Stimulated activated CD8-positive, alpha-beta memory T cell treated with anti-CD3 and anti-CD28 coated beads, Interleukin-7, amount 100 ng/mL, for 1 hour (primary cell): ENCODE results near the gene RNF138.
"Not testable (repeated sequence)": the region's sequence is repeated elsewhere in the genome, so short reads cannot be mapped to it uniquely, and the experiment has no call there.

Source experiments
- DNase-seq, 2 donors: peaks; one replicate each; pipeline ENCODE4 v3.0.0-alpha.2; 2020; ENCODE audit warnings: low read depth in 2 of 2

The RNF138 gene, protein sequence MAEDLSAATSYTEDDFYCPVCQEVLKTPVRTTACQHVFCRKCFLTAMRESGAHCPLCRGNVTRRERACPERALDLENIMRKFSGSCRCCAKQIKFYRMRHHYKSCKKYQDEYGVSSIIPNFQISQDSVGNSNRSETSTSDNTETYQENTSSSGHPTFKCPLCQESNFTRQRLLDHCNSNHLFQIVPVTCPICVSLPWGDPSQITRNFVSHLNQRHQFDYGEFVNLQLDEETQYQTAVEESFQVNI

DNA sequence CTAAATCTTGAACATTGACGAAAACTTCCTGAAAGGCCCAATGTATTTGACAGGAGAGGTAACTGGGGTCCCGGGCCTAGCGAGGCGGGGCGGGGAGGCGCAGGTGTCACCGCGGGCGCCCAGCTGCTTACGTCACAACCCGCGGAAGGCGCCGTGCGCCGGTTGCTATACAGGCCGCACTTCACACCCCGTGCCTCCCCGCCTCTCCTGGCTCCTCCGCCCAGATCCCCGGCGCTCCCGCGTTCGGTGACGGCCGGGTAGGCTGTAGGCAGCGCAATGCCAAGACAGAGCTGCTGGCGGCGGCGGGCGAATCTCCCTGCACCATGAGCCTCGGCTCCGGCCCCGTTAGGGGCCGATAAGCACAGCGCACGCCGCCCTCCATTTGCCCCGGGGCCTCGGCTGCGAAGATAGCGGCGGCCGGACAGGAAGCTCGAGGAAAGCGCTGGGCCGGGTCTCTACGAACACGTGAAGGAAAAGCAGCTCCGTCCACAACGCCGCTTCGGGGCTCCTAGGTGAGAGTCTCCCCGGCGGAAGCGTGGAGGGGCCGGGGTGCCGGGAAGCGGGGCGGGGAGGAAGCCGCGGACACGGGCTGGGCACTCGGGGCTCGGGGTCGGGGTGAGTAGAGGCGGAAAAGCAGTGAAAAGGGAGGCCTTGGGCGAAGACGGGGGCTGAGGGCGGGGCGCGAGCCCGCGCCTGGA is at the start of gene RNF138:
TSS of gene RNF138 (plus strand) at position 151 of the 698 bp plus-strand sequence. CDS start 903 bp downstream, outside the sequence.
- DNase-seq, result peak; percentile 68

GRCh38 chr18:32042337-32042736 is 49.3 kb upstream of the RNF138 start:
- no peak for DNase-seq

- no peak for DNase-seq
Observed at GRCh38 chr18:32048507-32049091, 43.1 kb upstream of the RNF138 start.

GRCh38 chr18:32049393-32050171 is 42.1 kb upstream of the RNF138 start:
- DNase-seq, result peak; percentile 16 to 19

- DNase-seq, result no peak
Observed at GRCh38 chr18:32056613-32057358, 34.9 kb upstream of the RNF138 start.

DNA sequence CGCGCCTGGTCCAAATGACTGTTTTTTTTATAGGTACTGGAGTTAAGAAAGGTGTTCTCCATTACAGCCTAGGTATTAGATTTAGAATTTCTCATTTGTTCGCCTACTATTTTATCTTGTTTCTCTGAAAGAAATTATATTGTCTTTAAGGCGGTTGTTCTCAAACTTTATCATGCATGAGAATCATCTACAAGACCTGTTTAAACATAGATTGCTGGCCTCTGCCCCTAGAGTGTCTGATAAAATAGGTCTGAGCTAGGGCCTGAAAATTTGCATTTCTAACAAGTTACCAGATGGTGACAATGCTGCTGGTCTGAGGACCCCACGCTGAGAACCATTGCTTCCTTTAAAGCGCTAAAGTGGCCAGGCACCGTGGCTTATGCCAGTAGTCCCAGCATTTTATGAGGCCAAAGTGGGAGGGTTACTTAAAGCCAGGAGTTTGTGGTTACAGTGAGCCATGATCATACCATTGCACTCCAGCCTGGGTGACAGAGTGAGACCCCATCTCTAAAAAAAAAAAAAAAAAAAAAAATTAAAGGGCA is 34.0 kb upstream of the RNF138 start:
- DNase-seq, result no peak

DNA sequence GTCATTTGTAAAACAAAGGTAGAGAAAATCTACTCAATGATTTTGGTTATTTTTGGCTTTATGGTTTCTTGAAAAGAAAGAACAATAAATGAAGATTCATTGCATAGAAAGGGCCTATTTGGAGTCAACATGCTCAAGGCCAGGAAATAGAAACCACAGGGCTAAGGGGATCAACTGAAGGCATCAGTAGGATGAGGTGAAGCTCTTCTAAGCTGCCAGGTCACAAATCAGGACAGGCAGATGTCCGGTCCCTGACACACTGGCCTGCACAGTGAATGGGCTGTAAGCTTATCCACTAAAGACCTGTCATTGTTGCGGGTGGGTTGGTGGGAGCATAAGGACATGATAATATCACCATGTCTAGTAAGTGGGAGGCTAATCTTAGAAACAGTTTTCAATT is 31.6 kb upstream of the RNF138 start:
- no peak for DNase-seq

GRCh38 chr18:32067375-32068167 is 24.1 kb upstream of the RNF138 start:
- no peak for DNase-seq

GRCh38 chr18:32072321-32072720 is 19.4 kb upstream of the RNF138 start:
- DNase-seq, result no peak

- DNase-seq, result no peak
Observed at GRCh38 chr18:32074206-32074605, 17.5 kb upstream of the RNF138 start.

DNA sequence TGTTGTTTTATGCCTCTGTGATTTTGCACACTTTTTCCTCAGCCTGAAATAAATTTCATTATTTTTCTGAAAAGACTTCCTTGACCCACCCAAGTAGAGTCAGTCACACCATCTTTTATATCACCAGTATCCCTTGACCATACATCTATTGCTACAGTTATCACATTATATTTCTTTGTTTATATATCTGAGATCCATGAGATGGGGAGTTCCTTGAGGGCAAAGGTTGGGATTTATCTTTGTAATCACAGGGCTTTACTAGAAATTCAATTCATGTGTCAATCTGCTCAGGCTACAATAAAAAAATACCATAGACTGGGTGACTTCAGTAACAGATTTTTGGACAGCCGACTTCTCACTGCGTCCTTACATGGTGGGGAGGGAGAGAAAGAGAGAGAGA is 12.8 kb upstream of the RNF138 start:
- no peak for DNase-seq

DNA sequence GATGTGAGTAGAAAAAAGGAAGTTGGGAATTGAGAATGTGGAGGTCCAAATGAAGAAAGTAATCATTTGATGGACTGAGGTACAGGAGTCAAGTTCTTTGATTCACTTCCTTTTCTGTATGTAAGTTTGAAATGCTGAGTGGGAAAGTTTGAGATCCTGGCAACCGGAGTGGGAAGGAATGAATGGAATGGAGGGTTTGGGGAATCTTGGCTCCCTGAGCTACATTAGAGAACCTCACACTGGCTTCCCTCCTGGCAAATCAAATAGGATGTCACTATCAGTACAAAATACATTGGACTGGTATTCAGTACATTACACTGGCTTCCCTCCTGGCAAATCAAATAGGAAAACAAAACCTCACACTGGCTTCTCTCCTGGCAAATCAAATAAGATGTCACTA is 9.8 kb upstream of the RNF138 start:
- no peak for DNase-seq

GRCh38 chr18:32083781-32084180 is 7.9 kb upstream of the RNF138 start:
- DNase-seq, result no peak

DNA sequence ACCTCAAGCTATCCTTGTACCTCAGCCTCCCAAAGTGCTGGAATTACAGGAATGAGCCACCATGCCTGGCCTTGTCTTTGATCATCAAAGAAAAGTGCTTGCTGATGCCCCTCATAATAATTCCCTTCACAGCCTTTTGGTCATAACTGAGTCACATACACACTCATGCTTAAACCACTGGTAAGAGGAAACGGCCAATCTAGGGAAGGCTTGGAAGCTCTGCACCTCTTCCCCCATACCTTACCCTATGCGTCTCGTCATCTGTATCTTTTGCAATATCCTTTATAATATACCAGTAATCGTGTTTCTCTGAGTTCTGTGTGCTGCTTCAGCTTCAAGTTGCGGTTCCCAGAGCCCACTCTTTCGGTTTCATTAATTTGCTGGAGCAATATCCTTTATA is 4.8 kb upstream of the RNF138 start:
- DNase-seq, result no peak

DNA sequence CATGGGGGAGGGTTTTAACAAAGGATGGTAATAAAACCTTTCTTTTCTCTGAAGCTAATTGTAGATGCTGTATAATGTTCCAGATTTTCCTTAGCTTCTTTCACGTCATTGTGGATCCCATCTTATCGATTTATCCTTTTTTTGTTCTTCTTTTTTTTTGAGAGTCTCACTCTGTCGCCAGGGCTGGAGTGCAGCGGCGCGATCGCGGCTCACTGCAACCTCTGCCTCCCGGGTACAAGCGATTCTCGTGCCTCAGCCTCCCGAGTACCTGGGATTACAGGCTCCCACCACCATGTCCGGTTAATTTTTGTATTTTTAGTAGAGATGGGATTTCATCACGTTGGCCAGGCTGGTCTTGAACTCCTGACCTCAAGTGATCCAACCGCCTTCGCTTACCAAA is 843 bp upstream of the RNF138 start:
- not testable (repeated sequence) for DNase-seq

- no peak for DNase-seq
Observed at GRCh38 chr18:32091325-32091723, 350 bp upstream of the RNF138 start.

DNA sequence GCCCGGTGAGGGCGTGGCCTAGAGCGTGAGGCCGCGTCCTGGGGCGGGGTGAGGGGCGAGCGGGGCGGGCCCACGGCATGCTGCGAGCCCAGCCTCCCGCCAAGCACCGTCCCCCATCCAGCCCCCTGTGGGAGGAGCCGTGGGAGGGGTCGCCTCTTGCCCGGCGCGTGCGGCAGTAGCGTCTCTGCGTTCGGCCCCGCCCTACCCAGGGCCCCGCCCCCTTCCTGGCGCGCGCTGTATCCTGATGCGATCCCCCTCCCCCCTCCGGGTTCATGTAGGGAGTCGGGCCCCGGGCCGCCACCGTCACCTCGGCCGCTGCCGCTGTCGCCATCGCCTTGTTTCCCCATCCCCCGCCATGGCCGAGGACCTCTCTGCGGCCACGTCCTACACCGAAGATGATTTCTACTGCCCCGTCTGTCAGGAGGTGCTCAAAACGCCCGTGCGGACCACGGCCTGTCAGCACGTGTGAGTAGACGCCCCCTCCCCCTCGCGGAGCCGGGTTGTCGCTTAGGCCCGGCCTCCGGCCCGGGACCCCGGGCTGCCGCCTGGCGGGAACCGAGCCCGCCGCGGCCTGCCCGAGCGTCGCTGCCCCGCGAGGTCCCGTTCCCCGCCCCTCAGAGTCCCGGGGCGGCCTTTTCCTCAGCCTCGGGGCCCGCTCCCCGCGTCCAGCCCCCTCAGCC is 888 bp downstream of the RNF138 start:
- peak; percentile 99 for DNase-seq

- no peak for DNase-seq
Observed at GRCh38 chr18:32093102-32093511, 1.4 kb downstream of the RNF138 start.

GRCh38 chr18:32093523-32093922 is 1.8 kb downstream of the RNF138 start:
- no peak for DNase-seq
